Measurements from ENCODE around the gene HSPH1. TPM values are rescaled to one million over a fixed set of nuclear protein-coding genes. Genes with fewer than 3 reads are reported as not detected.

The HSPH1 gene
- total RNA-seq, 1 experiment from 2014 or later = 145 TPM

DNA sequence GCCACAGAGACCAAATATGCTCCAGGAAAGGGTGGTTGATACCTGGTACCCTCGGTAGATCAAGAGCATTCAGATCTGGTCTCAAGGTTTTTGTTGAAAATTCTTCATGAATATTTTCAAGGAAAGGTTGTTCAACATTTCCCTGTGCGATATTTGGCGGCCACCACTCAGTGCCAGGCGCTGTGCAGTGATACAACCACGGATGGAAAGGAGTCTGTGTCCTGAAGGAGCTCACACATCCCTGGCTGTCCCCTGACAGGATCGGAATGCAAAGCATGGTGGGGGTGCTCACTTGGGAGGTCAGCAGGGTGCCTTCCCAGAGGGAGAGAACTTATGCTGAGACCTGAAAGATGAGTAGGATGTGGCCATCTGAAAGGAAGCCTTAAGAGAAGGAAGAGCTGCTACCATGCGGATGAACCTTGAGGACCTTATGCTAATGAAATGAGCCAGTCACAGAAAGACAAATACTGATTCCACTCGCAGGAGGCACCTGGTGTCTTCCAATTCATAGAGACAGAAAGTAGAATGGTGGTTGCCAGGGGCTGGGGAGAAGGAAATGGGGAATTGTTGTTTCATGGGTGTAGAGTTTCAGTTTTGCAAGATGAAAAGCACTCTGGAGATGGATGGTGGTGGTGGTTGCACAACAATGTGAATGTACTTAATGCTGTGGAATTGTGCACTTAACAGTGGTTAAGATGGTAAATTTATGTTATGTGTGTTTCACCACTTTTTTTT is 41.6 kb downstream of the HSPH1 start:
- in situ Hi-C loops (cut with HindIII; ENCODE audit: low pct_unique_long_range_greater_than_20kb, low sequenced_read_pairs) = no loop called here
- ChIA-PET CTCF (no interaction called here), POLR2A (no interaction called here)
- no peaks in the 10 kb centered on the region for H3K4me1 ChIP-seq (ENCODE audit: control insufficient read depth, insufficient read depth, low read length)
- TF ChIP-seq, protein P1, sequence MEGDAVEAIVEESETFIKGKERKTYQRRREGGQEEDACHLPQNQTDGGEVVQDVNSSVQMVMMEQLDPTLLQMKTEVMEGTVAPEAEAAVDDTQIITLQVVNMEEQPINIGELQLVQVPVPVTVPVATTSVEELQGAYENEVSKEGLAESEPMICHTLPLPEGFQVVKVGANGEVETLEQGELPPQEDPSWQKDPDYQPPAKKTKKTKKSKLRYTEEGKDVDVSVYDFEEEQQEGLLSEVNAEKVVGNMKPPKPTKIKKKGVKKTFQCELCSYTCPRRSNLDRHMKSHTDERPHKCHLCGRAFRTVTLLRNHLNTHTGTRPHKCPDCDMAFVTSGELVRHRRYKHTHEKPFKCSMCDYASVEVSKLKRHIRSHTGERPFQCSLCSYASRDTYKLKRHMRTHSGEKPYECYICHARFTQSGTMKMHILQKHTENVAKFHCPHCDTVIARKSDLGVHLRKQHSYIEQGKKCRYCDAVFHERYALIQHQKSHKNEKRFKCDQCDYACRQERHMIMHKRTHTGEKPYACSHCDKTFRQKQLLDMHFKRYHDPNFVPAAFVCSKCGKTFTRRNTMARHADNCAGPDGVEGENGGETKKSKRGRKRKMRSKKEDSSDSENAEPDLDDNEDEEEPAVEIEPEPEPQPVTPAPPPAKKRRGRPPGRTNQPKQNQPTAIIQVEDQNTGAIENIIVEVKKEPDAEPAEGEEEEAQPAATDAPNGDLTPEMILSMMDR (IDR thresholded peaks at IDR 0.05) = no peak
- TF ChIP-seq SIN3A (IDR thresholded peaks at IDR 0.05; ENCODE audit: borderline replicate concordance, insufficient read depth, low read depth, low read length) (no peak), POLR2AphosphoS5 (IDR thresholded peaks at IDR 0.05; ENCODE audit: low read depth, low read length) (no peak), TCF7L2 (IDR thresholded peaks at IDR 0.05; ENCODE audit: low read depth, low read length) (no peak)
- TF ChIP-seq, protein P2, sequence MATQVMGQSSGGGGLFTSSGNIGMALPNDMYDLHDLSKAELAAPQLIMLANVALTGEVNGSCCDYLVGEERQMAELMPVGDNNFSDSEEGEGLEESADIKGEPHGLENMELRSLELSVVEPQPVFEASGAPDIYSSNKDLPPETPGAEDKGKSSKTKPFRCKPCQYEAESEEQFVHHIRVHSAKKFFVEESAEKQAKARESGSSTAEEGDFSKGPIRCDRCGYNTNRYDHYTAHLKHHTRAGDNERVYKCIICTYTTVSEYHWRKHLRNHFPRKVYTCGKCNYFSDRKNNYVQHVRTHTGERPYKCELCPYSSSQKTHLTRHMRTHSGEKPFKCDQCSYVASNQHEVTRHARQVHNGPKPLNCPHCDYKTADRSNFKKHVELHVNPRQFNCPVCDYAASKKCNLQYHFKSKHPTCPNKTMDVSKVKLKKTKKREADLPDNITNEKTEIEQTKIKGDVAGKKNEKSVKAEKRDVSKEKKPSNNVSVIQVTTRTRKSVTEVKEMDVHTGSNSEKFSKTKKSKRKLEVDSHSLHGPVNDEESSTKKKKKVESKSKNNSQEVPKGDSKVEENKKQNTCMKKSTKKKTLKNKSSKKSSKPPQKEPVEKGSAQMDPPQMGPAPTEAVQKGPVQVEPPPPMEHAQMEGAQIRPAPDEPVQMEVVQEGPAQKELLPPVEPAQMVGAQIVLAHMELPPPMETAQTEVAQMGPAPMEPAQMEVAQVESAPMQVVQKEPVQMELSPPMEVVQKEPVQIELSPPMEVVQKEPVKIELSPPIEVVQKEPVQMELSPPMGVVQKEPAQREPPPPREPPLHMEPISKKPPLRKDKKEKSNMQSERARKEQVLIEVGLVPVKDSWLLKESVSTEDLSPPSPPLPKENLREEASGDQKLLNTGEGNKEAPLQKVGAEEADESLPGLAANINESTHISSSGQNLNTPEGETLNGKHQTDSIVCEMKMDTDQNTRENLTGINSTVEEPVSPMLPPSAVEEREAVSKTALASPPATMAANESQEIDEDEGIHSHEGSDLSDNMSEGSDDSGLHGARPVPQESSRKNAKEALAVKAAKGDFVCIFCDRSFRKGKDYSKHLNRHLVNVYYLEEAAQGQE (IDR thresholded peaks at IDR 0.05; ENCODE audit: insufficient read depth in 1 of 2, low read depth in 2 of 2, low read length in 1 of 2) = no peak
- H3K27me3 ChIP-seq (ENCODE audit: control insufficient read depth, insufficient read depth, low read length) = peaks cover 2% of the 10 kb centered on the region; the same call in 1 of the 2 replicates
- no TSS peak for BruUV-seq (replicated peaks)
- H3K9me3 ChIP-seq (ENCODE audit: control insufficient read depth, insufficient read depth, low read depth, low read length) = no peaks in the 10 kb centered on the region
- H3K36me3 ChIP-seq (ENCODE audit: control insufficient read depth, insufficient read depth, low read length) = no peaks in the 10 kb centered on the region
- DNase-seq (ENCODE audit: low read depth, low spot score) = no peak
- H3K27ac ChIP-seq (ENCODE audit: low read length) = no peak overlapping the region
- no peak overlapping the region for H3K4me3 ChIP-seq (ENCODE audit: low read depth in 2 of 2, low read length in 2 of 2)
- ATAC-seq = no peak
- intact Hi-C loops (cut with micrococcal nuclease; ENCODE audit: unreplicated experiment) = no loop called here

DNA sequence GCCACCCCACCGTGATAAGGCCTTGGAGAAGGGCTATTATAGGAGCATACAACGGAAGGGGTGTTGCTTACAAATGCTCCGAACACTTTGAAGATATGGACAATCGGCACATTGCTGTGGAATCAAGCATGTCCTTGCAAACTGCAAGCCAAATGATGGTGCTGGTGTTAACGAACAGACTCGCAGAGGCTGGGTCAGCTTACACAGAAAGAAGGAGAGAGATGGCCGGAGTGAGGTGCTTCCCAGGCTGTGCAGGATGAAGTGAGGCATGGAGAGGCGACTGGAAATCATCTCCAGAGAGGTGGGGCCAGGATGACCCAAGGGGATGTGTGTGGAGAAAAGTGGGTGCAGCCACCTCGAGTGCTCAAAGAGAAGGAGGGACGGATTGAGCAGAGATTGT is 42.2 kb downstream of the HSPH1 start:
- POLR2A ChIA-PET = no interaction called here
- no peak for DNase-seq (ENCODE audit: low read depth, low spot score)
- Histone ChIP-seq H3K27me3 (ENCODE audit: control insufficient read depth, insufficient read depth, low read length) (peaks cover 2% of the 10 kb centered on the region; the same call in 1 of the 2 replicates), H3K36me3 (ENCODE audit: control insufficient read depth, insufficient read depth, low read length) (no peaks in the 10 kb centered on the region), H3K4me1 (ENCODE audit: control insufficient read depth, insufficient read depth, low read length) (no peaks in the 10 kb centered on the region), H3K27ac (ENCODE audit: low read length) (no peak overlapping the region), H3K9me3 (ENCODE audit: control insufficient read depth, insufficient read depth, low read depth, low read length) (no peaks in the 10 kb centered on the region), H3K4me3 (ENCODE audit: low read depth in 2 of 2, low read length in 2 of 2) (no peak overlapping the region)
- TF ChIP-seq, protein P1 (IDR thresholded peaks at IDR 0.05) = no peak
- no peak for TF ChIP-seq TCF7L2 (IDR thresholded peaks at IDR 0.05; ENCODE audit: low read depth, low read length)
- TF ChIP-seq, protein P2 (IDR thresholded peaks at IDR 0.05; ENCODE audit: insufficient read depth in 1 of 2, low read depth in 2 of 2, low read length in 1 of 2) = no peak
- TF ChIP-seq POLR2AphosphoS5 (IDR thresholded peaks at IDR 0.05; ENCODE audit: low read depth, low read length) = no peak
- no peak for TF ChIP-seq SIN3A (IDR thresholded peaks at IDR 0.05; ENCODE audit: borderline replicate concordance, insufficient read depth, low read depth, low read length)
- in situ Hi-C loops (cut with HindIII; ENCODE audit: low pct_unique_long_range_greater_than_20kb, low sequenced_read_pairs) = no loop called here
- CTCF ChIA-PET = no interaction called here
- intact Hi-C loops (cut with micrococcal nuclease; ENCODE audit: unreplicated experiment) = no loop called here
- ATAC-seq = no peak
- BruUV-seq (replicated peaks) = no TSS peak

Data from Panc1 (cell line).